Fibroblast of skin of right quadriceps (primary cell): ENCODE data around the gene ALDH16A1.

Experiments
- DNase-seq: peaks from one replicate; pipeline ENCODE4 v3.0.0-alpha.2; 2013

The ALDH16A1 gene

GRCh38 chr19:49489601-49490167 is 36.7 kb downstream of the ALDH16A1 start:
- no peak for DNase-seq

- no peak for DNase-seq
Measured at GRCh38 chr19:49490287-49491029, 37.4 kb downstream of the ALDH16A1 start.

GRCh38 chr19:49491030-49491803 is 38.2 kb downstream of the ALDH16A1 start:
- DNase-seq: no peak

- no peak for DNase-seq
Measured at GRCh38 chr19:49491804-49492572, 39.0 kb downstream of the ALDH16A1 start.

- DNase-seq: peak; percentile 39
Measured at GRCh38 chr19:49492573-49493405, 39.8 kb downstream of the ALDH16A1 start.

GRCh38 chr19:49496574-49497008 is 43.6 kb downstream of the ALDH16A1 start:
- DNase-seq: no peak

- peak; percentile 49 for DNase-seq
Measured at GRCh38 chr19:49497047-49497788, 44.2 kb downstream of the ALDH16A1 start.

- DNase-seq: no peak
Measured at GRCh38 chr19:49497789-49498103, 44.7 kb downstream of the ALDH16A1 start.

- DNase-seq: no peak
Measured at GRCh38 chr19:49498475-49498874, 45.5 kb downstream of the ALDH16A1 start.

GRCh38 chr19:49499030-49499670 is 46.1 kb downstream of the ALDH16A1 start:
- no peak for DNase-seq

- DNase-seq: peak; percentile 84
Measured at GRCh38 chr19:49502866-49503581, 50.0 kb downstream of the ALDH16A1 start.

GRCh38 chr19:49503582-49503962 is 50.5 kb downstream of the ALDH16A1 start:
- DNase-seq: no peak

GRCh38 chr19:49506575-49507105 is 53.6 kb downstream of the ALDH16A1 start:
- peak; percentile 47 for DNase-seq

GRCh38 chr19:49507803-49508494 is 54.9 kb downstream of the ALDH16A1 start:
- no peak for DNase-seq

GRCh38 chr19:49512970-49513745 is 60.1 kb downstream of the ALDH16A1 start:
- no peak for DNase-seq

GRCh38 chr19:49513746-49514118 is 60.7 kb downstream of the ALDH16A1 start:
- no peak for DNase-seq

- no peak for DNase-seq
Measured at GRCh38 chr19:49514151-49514550, 61.1 kb downstream of the ALDH16A1 start.

- no peak for DNase-seq
Measured at GRCh38 chr19:49515767-49516166, 62.7 kb downstream of the ALDH16A1 start.

GRCh38 chr19:49518033-49518432 is 65.0 kb downstream of the ALDH16A1 start:
- no peak for DNase-seq
